ENCODE results near the gene SLC38A2.

The SLC38A2 gene

GRCh38 chr12:46374711-46375110, 2.1 kb upstream of the SLC38A2 start:
- no peak for DNase-seq (ENCODE audit: low read depth in 2 of 2)

- DNase-seq (ENCODE audit: low read depth in 2 of 2), result no peak
Measured at GRCh38 chr12:46374310-46374709, 1.7 kb upstream of the SLC38A2 start.

GRCh38 chr12:46373301-46374296, 1.0 kb upstream of the SLC38A2 start:
- peak in 1 of 2 donors; percentile 21 for DNase-seq (ENCODE audit: low read depth in 2 of 2)

- peak in 1 of 2 donors; percentile 29 for DNase-seq (ENCODE audit: low read depth in 2 of 2)
Measured at GRCh38 chr12:46371718-46372543, 642 bp downstream of the SLC38A2 start.

GRCh38 chr12:46370792-46371717, 1.5 kb downstream of the SLC38A2 start:
- peak; percentile 87 to 91 for DNase-seq (ENCODE audit: low read depth in 2 of 2)

GRCh38 chr12:46370380-46370734, 2.2 kb downstream of the SLC38A2 start:
- no peak for DNase-seq (ENCODE audit: low read depth in 2 of 2)

- no peak for DNase-seq (ENCODE audit: low read depth in 2 of 2)
Measured at GRCh38 chr12:46369474-46370379, 2.8 kb downstream of the SLC38A2 start.

GRCh38 chr12:46369095-46369473, 3.5 kb downstream of the SLC38A2 start:
- no peak for DNase-seq (ENCODE audit: low read depth in 2 of 2)

- DNase-seq (ENCODE audit: low read depth in 2 of 2), result no peak
Measured at GRCh38 chr12:46368684-46369083, 3.9 kb downstream of the SLC38A2 start.

GRCh38 chr12:46368138-46368537, 4.4 kb downstream of the SLC38A2 start:
- DNase-seq (ENCODE audit: low read depth in 2 of 2), result no peak

GRCh38 chr12:46367351-46368029, 5.1 kb downstream of the SLC38A2 start:
- no peak for DNase-seq (ENCODE audit: low read depth in 2 of 2)

GRCh38 chr12:46366771-46367170, 5.8 kb downstream of the SLC38A2 start:
- no peak for DNase-seq (ENCODE audit: low read depth in 2 of 2)

GRCh38 chr12:46365951-46366379, 6.6 kb downstream of the SLC38A2 start:
- DNase-seq (ENCODE audit: low read depth in 2 of 2), result no peak

- no peak for DNase-seq (ENCODE audit: low read depth in 2 of 2)
Measured at GRCh38 chr12:46364777-46365580, 7.6 kb downstream of the SLC38A2 start.

- no peak for DNase-seq (ENCODE audit: low read depth in 2 of 2)
Measured at GRCh38 chr12:46364300-46364696, 8.3 kb downstream of the SLC38A2 start.

GRCh38 chr12:46363582-46364299, 8.8 kb downstream of the SLC38A2 start:
- no peak for DNase-seq (ENCODE audit: low read depth in 2 of 2)

- no peak for DNase-seq (ENCODE audit: low read depth in 2 of 2)
Measured at GRCh38 chr12:46362895-46363581, 9.5 kb downstream of the SLC38A2 start.

GRCh38 chr12:46361667-46362034, 10.9 kb downstream of the SLC38A2 start:
- no peak for DNase-seq (ENCODE audit: low read depth in 2 of 2)

Data from stimulated activated CD8-positive, alpha-beta memory T cell treated with anti-CD3 and anti-CD28 coated beads, Interleukin-7, amount 100 ng/mL, for 1 hour (primary cell).